GM21423 (cell line): ENCODE measurements around the gene PLPP6.
"Not testable (repeated sequence)": the region's sequence is repeated elsewhere in the genome, so short reads cannot be mapped to it uniquely, and the experiment has no call there.

ENCODE experiments used
- ATAC-seq: cut with Tn5 transposase; IDR thresholded peaks from one replicate; pipeline ENCODE4 v1.9.1; 2021; ENCODE audit warnings: mild to moderate bottlenecking, moderate library complexity; ENCODE audit not compliant: unreplicated experiment

PLPP6 gene

DNA sequence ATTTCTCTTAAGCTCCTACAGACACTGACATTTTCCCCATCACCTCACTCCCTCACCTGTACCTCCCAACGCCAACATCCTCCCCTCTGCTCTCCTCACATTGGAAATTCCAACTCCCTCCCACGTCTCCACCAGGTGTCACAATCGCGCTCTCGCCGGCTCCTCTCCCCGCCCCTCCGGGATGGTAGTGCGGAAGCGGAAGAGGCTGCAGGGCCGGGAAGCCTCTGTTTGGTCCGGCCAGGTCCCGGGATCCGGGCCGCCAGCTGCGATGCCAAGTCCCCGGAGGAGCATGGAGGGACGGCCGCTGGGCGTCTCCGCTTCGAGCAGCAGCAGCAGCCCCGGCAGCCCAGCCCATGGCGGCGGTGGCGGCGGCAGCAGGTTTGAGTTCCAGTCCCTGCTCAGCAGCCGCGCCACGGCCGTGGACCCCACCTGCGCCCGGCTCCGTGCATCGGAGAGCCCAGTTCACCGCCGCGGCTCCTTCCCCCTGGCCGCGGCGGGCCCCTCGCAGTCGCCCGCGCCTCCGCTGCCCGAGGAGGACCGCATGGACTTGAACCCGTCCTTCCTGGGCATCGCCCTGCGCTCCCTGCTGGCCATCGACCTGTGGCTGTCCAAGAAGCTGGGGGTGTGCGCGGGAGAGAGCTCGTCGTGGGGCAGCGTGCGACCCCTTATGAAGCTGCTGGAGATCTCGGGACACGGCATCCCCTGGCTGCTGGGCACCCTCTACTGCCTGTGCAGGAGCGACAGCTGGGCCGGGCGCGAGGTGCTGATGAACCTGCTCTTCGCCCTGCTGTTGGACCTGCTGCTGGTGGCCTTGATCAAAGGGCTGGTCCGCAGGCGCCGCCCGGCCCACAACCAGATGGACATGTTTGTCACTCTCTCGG, at the start of gene PLPP6:
Gene PLPP6 (plus strand): TSS at position 187 of the 881 bp plus-strand sequence. CDS start 82 bp downstream, at position 269.
- peak; percentile 92 for ATAC-seq

DNA sequence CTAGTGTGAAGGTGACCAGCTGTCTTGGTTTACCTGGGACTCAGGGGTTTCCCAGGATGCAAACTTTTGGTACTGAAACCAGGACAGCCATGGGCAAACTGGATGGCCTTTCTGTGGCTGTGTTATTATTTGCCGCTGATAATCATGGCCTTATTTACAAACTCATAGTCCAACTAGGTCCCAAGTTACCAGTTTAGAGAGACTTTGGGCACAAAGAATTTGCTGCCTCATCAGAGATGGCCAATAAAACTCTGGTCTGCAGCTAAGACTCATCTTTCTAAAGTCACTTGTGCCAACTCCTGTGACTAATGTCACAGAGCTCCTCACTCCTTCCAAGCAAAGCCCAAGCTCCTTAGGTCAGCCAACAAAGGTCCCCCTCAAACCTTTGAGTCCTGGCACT, 47.5 kb upstream of the PLPP6 start:
- ATAC-seq, result no peak

GRCh38 chr9:4615251-4615650, 46.8 kb upstream of the PLPP6 start:
- ATAC-seq, result no peak

GRCh38 chr9:4615778-4616177, 46.3 kb upstream of the PLPP6 start:
- ATAC-seq, result no peak

DNA sequence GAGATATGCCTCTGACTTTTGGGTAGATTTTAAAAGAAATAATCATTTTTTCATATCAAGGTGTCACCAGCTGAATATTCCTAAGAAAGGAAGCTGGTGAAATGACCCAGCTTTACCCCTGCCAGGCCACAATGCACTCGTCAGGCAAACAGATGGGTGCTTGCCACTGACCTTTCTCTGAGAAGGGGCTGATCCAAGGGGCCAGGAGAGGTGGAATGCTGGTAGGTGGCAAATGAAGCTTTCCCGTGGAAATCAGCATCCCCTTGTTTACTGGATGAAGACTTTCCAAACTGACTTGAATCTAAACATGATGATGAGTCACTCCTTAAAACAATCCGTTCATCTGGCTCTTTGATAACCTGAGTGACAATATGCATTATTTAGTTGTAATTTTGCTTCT, 44.3 kb upstream of the PLPP6 start:
- no peak for ATAC-seq

DNA sequence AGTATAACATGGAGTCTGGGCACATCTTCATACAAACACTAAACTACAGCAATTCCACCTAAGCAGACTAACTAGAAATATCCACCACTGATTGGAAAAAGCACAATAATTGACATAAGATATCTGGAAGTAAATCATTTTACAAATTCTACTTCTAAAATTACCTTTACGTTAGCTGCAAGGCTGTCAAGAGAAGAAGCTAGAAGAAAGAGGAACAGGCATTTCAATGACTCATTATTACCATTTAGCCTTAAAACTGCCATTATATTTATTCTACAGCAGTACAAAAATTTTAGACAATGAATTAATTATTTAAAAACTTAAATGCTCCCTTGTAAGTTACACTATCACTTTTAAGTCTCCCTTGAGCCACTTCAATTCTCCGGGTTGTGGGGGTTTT, 43.4 kb upstream of the PLPP6 start:
- ATAC-seq, result no peak

DNA sequence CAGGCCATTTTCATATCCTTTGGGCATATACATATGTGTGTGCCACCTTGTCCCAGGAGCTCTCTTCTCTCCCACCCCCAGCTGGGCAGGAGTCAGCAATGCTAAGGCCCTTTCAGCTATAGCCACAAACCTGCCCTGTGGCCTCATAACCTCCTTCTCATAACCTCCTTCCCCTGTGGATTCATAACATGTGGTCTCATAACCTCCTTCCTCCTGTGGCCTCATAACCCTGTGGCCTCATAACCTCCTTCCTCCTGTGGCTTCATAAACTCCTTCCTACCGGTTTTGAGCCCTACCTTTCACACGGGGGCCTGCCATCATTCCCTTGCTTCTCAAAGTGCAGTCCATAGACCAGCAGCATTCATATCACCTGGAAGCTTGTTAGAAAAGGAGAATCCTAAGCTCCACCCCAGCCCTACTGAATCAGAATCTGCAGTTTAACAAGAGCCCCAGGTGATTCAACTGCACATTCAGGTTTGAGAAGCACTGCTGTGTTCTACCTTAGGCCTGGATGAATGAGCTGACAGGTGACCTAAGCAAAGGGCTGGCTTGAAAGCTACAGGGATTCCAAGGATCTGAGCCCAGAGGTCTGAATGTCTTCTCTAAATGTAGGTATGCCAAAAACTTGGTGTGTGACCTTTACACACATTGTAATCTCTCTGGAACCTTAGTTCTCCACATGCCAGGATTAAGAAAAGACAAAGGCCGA, 41.9 kb upstream of the PLPP6 start:
- no peak for ATAC-seq

- ATAC-seq, result no peak
Measured at GRCh38 chr9:4620881-4621555, 41.1 kb upstream of the PLPP6 start.

DNA sequence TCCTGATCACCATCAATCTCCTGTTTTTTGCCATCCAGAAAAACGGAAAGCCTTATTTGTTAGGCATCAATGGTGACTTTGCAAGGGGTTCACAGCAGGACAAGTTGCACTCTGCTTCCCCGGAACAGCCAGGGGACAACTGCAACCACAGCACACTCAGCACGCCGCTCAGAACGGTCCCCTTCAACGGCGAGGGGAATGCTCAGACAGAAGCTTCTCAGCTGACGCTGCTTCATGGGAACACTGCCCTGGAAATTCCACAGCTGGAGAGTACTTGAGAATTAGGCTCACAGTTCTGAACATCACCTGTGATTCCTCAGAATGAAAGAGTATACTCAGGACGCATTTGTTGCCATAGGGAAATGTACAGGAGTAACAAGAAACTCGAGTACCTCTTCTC, 40.1 kb upstream of the PLPP6 start:
- ATAC-seq, result no peak

DNA sequence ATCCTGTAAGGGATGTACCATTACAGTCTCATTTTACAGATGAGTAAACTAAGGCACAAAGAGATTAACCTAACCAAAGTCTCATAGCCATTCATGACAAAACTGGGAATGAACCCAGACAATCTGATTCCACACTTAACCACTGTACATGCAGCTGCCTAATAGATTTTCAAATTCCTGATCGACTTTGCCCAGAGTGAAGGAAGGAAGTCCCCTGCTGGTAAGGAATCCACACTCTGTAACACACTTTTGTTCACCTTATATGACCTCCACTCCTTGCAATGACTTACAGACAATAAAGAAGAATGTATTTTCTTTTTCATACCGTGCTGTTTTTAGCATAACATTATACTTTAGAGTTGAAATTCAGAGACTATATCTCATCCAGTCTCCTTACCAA, 31.3 kb upstream of the PLPP6 start:
- ATAC-seq, result no peak

DNA sequence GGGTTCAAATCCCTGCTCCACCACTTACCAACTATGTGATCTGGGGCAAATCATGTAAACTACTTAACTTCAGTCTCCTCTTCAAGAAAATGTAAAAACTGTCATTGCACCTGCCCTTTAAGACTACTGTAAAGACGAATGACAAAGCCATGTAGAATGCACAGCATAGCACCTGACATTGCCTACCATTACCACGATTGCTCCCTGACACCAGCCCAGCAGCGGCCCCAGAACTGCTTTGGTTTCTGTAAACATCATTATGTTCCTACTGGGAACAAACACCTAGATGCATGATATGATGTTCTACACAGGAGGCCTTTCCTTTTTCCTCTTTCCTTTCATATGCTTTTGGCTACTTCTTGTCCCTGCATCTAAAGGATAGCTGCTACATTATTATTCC, 23.1 kb upstream of the PLPP6 start:
- no peak for ATAC-seq

DNA sequence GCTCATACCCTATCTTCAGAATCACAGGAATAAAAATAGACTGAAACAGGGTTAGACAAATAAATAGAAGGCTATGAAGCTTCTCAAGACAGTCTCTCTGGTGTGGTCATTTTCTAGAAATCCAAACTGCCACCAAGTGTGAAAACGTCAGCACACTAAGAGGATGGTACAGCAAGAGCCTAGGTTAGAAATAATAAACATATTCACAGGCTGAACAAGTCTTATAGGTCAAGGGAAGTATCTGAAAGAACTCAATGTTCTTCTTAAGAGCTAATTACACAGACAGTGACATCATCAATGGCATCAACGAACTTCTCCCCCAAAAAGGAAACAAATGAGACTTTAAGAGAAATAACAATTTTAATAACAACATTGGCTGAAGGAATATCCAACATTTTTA, 22.7 kb upstream of the PLPP6 start:
- no peak for ATAC-seq

DNA sequence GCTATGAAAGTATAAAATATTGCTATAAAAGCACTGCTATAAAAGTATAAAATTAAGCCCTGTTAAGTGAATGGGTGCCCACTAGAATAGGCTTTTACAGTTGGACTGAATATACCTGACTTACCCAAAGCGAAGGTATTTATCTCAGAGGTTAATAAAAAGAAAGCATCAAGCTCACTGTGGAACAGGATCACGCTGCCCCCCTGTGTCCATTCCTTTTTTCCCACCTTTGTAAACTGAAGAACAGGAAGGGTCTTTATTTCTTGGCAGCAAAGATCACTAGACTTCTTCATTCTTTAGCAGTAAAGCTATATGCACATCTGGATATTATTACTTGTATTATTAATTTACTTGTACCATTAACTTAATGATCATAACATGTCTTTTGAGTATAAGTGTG, 22.1 kb upstream of the PLPP6 start:
- no peak for ATAC-seq

GRCh38 chr9:4642351-4642750, 19.7 kb upstream of the PLPP6 start:
- ATAC-seq, result no peak

- ATAC-seq, result no peak
Measured at GRCh38 chr9:4654084-4654483, 8.0 kb upstream of the PLPP6 start.

DNA sequence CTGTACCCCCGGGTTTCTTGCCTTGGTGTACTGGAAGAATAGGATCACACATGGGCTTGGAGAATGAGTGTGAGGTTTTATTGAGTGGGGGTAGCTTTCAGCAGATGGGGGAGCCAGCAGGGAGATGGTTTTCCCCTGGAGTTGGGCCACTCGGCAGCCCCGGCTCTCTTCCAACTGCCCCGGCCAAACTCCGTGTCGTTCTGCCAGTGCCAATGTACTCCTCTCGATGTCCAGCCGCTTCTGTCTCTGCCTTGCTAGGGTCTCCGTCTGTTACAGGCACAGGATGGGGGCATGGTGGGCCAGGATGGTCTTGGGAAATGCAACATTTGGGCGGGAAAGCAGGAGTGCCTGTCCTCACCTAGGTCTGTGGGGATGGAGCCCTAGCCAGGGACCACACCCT, 7.6 kb upstream of the PLPP6 start:
- ATAC-seq, result no peak

- not testable (repeated sequence) for ATAC-seq
Measured at GRCh38 chr9:4656196-4656595, 5.9 kb upstream of the PLPP6 start.

DNA sequence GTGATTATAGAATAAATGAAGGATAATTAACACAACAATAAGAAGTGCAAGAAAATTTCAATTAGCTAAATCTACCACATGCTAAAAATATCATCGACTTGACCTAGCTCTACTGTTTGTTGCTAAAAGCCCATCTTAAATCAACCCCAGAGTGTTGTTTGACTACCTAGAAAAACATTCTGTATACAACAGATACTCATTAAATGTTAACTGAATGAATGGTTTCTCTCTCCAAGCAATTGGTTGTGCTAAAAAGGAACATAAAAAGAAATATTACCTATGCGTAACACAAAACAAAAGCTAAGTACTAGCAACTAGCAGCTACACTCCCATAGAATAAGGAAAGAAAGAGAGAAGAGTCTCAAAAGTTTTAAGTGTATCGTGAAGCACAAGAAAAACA, 5.5 kb upstream of the PLPP6 start:
- no peak for ATAC-seq

DNA sequence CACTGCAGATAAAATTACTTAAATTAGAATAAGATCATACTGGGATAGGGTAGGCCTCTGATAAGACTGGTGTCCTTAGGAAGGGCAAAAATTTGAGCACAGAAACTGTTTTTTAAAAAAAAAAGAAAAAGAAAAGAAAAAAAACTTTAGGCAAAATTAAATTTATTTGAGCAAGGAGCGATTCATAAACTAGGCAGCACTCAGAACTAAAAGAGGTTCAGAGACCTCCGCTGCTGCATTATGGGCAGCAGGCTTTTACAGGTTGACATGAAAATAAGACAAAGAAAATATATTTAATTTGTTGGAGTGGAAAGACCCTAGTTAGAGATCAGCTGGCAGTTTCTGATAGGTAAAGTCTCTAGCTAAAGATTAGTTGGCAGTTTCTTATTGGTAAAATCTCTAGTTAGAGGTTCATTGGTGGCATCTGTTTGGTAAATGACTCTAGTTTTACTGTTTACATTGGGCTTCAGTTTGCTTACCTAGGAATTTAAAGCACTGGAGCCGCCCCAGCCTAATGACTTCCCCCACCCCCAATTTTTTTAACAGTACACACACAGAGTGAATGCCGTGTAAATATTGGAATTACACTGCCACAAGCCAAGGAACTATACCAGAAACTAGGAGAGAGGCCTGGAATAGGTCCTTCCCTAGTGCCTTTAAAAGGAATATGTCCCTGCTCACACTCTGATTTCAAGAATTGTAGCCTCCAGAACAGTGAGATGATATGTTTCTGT, 4.5 kb upstream of the PLPP6 start:
- no peak for ATAC-seq

DNA sequence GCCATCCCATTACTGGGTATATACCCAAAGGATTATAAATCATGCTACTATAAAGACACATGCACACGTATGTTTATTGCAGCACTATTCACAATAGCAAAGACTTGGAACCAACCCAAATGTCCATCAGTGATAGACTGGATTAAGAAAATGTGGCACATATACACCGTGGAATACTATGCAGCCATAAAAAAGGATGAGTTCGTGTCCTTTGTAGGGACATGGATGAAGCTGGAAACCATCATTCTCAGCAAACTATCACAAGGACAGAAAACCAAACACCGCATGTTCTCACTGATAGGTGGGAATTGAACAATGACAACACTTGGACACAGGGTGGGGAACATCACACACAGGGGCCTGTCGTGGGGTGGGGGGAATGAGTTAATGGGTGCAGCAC, 1.4 kb upstream of the PLPP6 start:
- ATAC-seq, result not testable (repeated sequence)

DNA sequence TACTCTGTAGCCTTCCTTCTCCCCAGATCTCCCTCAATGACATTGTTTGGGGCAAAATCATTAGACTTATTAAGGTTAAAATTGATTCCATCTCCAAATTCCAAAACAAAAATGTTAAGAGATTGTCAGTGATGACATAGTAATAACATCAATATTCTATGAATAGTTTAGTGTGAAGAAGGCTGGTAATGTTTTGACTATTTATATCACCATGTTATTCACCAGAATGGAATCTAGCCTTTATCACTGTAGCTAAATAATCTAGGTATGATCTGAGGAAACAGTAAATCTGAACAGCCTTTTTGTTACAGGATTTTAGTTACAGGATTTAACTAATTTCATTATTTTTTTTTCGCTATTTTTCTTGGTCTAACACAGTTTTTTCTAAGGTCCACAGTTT, 929 bp upstream of the PLPP6 start:
- ATAC-seq, result no peak
